ENCODE data around the gene CDH4. TPM values are rescaled to one million over a fixed set of nuclear protein-coding genes. Genes with fewer than 3 reads are reported as not detected.

Gene CDH4
- polyA plus RNA-seq, 1 donor (not counting 4 experiments of a cell fraction or from before 2014, with no cell fraction given) = 2.2 TPM

DNA sequence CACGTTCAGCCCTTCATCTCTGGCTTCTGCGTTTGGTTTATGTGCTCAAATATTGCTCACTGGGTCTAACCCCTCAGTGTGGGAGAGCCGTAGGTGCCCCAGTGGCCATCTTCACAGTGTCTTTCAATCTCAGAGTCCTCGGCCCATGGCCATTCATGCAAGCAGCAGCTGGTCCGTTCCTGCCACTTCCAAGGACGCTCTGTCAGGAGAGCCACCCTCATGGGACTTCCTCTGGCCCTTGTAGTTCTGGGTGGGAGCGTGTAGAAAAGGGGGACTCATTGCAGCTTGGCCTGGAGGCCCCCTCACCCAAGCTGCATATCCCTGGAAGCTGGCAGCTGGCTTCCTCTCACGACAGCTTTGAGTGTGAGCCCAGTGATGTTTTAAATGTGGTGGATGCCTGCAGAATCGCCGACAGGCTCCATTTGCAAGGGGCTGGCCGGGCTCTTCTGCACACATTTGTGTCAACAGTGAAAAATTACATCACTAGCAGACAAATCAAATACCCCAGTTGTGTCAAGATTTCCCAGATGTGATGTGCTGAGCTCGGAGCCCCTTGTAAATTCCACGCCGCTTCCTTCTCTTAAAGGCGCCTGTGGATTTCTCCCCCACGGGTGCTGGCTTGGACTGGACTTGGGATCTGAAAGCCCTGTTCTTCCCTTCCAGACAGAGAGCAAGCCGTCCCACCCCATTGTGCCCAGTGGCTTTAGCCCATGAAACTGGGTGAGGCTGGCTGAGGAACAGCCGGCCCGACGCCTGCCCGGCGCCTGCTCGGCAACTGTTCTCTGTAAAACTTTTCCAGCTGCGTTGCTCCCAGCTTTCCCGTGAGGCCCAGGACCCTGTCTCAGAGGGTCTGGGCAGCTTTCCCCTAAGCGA, 453.6 kb downstream of the CDH4 start:
- H3K27me3 ChIP-seq (ENCODE audit: control insufficient read depth, extremely low read depth, insufficient read depth, low read length) = no peaks in the 10 kb centered on the region
- H3K27ac ChIP-seq (ENCODE audit: control insufficient read depth, insufficient read depth, low read length) = no peak overlapping the region
- no peak for DNase-seq (ENCODE audit: low read depth, low spot score)
- H3K36me3 ChIP-seq (ENCODE audit: control insufficient read depth in 2 of 2, extremely low read depth in 1 of 2, insufficient read depth in 2 of 2, low read length in 2 of 2) = peaks cover 0 to 3% of the 10 kb centered on the region in 2 experiments
- H3K4me2 ChIP-seq (ENCODE audit: control insufficient read depth, extremely low read depth, insufficient read depth, low read depth, low read length) = no peak overlapping the region
- no peak for TF ChIP-seq CTCF (optimal IDR thresholded peaks at IDR 0.05 in 1 of 3, IDR thresholded peaks at IDR 0.05 in 1 of 3, conservative IDR thresholded peaks at IDR 0.05 in 1 of 3; ENCODE audit: extremely low read depth in 1 of 3, insufficient read depth in 2 of 3, low read length in 3 of 3)
- no peak for FAIRE-seq
- dilution Hi-C loops (cut with MboI; ENCODE audit: extremely low pct_ligation_motif_present, low sequenced_read_pairs) = no loop called here
- no peaks in the 10 kb centered on the region for H3K4me1 ChIP-seq (ENCODE audit: control insufficient read depth, extremely low read depth, insufficient read depth, low read length)
- H2AFZ ChIP-seq (ENCODE audit: control insufficient read depth, low read length) = no peak overlapping the region
- no peak overlapping the region for H3K9ac ChIP-seq (ENCODE audit: control insufficient read depth, extremely low read depth, insufficient read depth, low read length)
- H4K20me1 ChIP-seq (ENCODE audit: control insufficient read depth, extremely low read depth, insufficient read depth, low read length) = no peaks in the 10 kb centered on the region
- peaks cover 2% of the 10 kb centered on the region for H3K9me1 ChIP-seq (ENCODE audit: control insufficient read depth, extremely low read depth, insufficient read depth, low read length)
- H3K79me2 ChIP-seq (ENCODE audit: control insufficient read depth, insufficient read depth, low read length) = no peaks in the 10 kb centered on the region
- no peak overlapping the region for H3K4me3 ChIP-seq (ENCODE audit: control insufficient read depth in 2 of 3, extremely low read depth in 1 of 3, insufficient read depth in 2 of 3, low read depth in 1 of 3, low read length in 3 of 3)
- H3K9me3 ChIP-seq (ENCODE audit: control insufficient read depth, low read depth, low read length) = no peaks in the 10 kb centered on the region

GRCh38 chr20:61706259-61706961, 454.3 kb downstream of the CDH4 start:
- Histone ChIP-seq H4K20me1 (ENCODE audit: control insufficient read depth, extremely low read depth, insufficient read depth, low read length) (no peaks in the 10 kb centered on the region), H3K27ac (ENCODE audit: control insufficient read depth, insufficient read depth, low read length) (no peak overlapping the region), H3K4me2 (ENCODE audit: control insufficient read depth, extremely low read depth, insufficient read depth, low read depth, low read length) (no peak overlapping the region), H3K4me3 (ENCODE audit: control insufficient read depth in 2 of 3, extremely low read depth in 1 of 3, insufficient read depth in 2 of 3, low read depth in 1 of 3, low read length in 3 of 3) (no peak overlapping the region), H3K4me1 (ENCODE audit: control insufficient read depth, extremely low read depth, insufficient read depth, low read length) (no peaks in the 10 kb centered on the region), H3K9me3 (ENCODE audit: control insufficient read depth, low read depth, low read length) (no peaks in the 10 kb centered on the region), H3K27me3 (ENCODE audit: control insufficient read depth, extremely low read depth, insufficient read depth, low read length) (no peaks in the 10 kb centered on the region), H3K36me3 (ENCODE audit: control insufficient read depth in 2 of 2, extremely low read depth in 1 of 2, insufficient read depth in 2 of 2, low read length in 2 of 2) (peaks cover 0 to 1% of the 10 kb centered on the region in 2 experiments), H3K79me2 (ENCODE audit: control insufficient read depth, insufficient read depth, low read length) (no peaks in the 10 kb centered on the region), H2AFZ (ENCODE audit: control insufficient read depth, low read length) (no peak overlapping the region), H3K9me1 (ENCODE audit: control insufficient read depth, extremely low read depth, insufficient read depth, low read length) (peaks cover 2% of the 10 kb centered on the region), H3K9ac (ENCODE audit: control insufficient read depth, extremely low read depth, insufficient read depth, low read length) (no peak overlapping the region)
- no peak for DNase-seq (ENCODE audit: low read depth, low spot score)
- dilution Hi-C loops (cut with MboI; ENCODE audit: extremely low pct_ligation_motif_present, low sequenced_read_pairs) = no loop called here
- TF ChIP-seq EZH2 (IDR thresholded peaks at IDR 0.05; ENCODE audit: low read length) (no peak), CTCF (optimal IDR thresholded peaks at IDR 0.05 in 1 of 3, IDR thresholded peaks at IDR 0.05 in 1 of 3, conservative IDR thresholded peaks at IDR 0.05 in 1 of 3; ENCODE audit: extremely low read depth in 1 of 3, insufficient read depth in 2 of 3, low read length in 3 of 3) (no peak)
- FAIRE-seq = no peak

All from keratinocyte (primary cell).